HEK293 (cell line): ENCODE results near the gene ISY1.

Experiments
- CTCF ChIA-PET: fragments of 350-600 bp; formaldehyde crosslinking; extraction: SDS; loops from one replicate; lab custom pipeline; 2021; ENCODE audit warnings: antibody characterized with exemption; lab: Yijun Ruan, JAX
- POLR2A ChIA-PET: fragments of 300-600 bp; formaldehyde crosslinking; extraction: SDS; loops from one replicate; lab custom pipeline; 2020; ENCODE audit warnings: antibody characterized with exemption, inconsistent platforms; lab: Yijun Ruan, JAX
- H3K27ac ChIP-seq: fragments of 200-500 bp; sonication (Bioruptor generic); 2 replicates; pipeline ENCODE4 v1.5.1; 2014; ENCODE audit warnings: low read depth, low read length, control low read depth, inconsistent platforms; ENCODE audit errors: extremely low read depth
- H3K36me3 ChIP-seq, 2 experiments: fragments of 200-500 bp in 1 of 2; sonication (Bioruptor generic) in 1 of 2; 1 replicate in 1 of 2; 2 replicates in 1 of 2; pipeline ENCODE4 v1.5.1; 2014 to 2017; ENCODE audit warnings: inconsistent platforms in 2 of 2, low read length in 2 of 2; ENCODE audit not compliant: control insufficient read depth in 2 of 2, insufficient read depth in 1 of 2
- H3K4me1 ChIP-seq: fragments of 200-500 bp; sonication (Bioruptor generic); 2 replicates; pipeline ENCODE4 v1.5.1; 2014; ENCODE audit warnings: mild to moderate bottlenecking, low read length, inconsistent platforms; ENCODE audit not compliant: control insufficient read depth, insufficient read depth
- H3K4me3 ChIP-seq: 2 replicates; pipeline ENCODE4 v1.5.1; 2011; ENCODE audit warnings: low read depth, mild to moderate bottlenecking, control low read depth, low read length, moderate library complexity
- H3K9me3 ChIP-seq: fragments of 200-500 bp; sonication (Bioruptor generic); 2 replicates; pipeline ENCODE4 v1.5.1; 2014; ENCODE audit warnings: low read depth, low read length, inconsistent platforms; ENCODE audit not compliant: control insufficient read depth, insufficient read depth
- GLIS1 ChIP-seq: fragments of 450-650 bp; formaldehyde crosslinking; IDR thresholded peaks from 2 replicates; pipeline ENCODE4 v1.5.1; 2016; ENCODE audit warnings: missing biosample characterization, missing genetic modification characterization
- GLIS2 ChIP-seq: fragments of 450-650 bp; formaldehyde crosslinking; IDR thresholded peaks from 2 replicates; pipeline ENCODE4 v1.5.1; 2016; ENCODE audit warnings: missing biosample characterization, missing genetic modification characterization
- KLF1 ChIP-seq: fragments of 450-650 bp; formaldehyde crosslinking; IDR thresholded peaks from 2 replicates; pipeline ENCODE4 v1.5.1; 2016; ENCODE audit warnings: missing biosample characterization, missing genetic modification characterization
- PRDM1 ChIP-seq: fragments of 450-650 bp; formaldehyde crosslinking; IDR thresholded peaks from 2 replicates; pipeline ENCODE4; 2016; ENCODE audit warnings: missing biosample characterization, missing genetic modification characterization
- SP3 ChIP-seq: fragments of 450-650 bp; formaldehyde crosslinking; IDR thresholded peaks from 2 replicates; pipeline ENCODE4 v1.5.1; 2016; ENCODE audit warnings: missing biosample characterization, missing genetic modification characterization
- ZBTB48 ChIP-seq: fragments of 450-650 bp; formaldehyde crosslinking; IDR thresholded peaks from 2 replicates; pipeline ENCODE4 v1.5.1; 2016; ENCODE audit warnings: missing biosample characterization, missing genetic modification characterization
- ZNF10 ChIP-seq: fragments of 450-650 bp; formaldehyde crosslinking; IDR thresholded peaks from 2 replicates; pipeline ENCODE4 v1.5.1; 2017; ENCODE audit warnings: missing biosample characterization, missing genetic modification characterization
- ZNF121 ChIP-seq: fragments of 450-650 bp; formaldehyde crosslinking; IDR thresholded peaks from 2 replicates; pipeline ENCODE4 v1.5.1; 2016; ENCODE audit warnings: missing biosample characterization, missing genetic modification characterization
- ZNF138 ChIP-seq: fragments of 450-650 bp; formaldehyde crosslinking; IDR thresholded peaks from 2 replicates; pipeline ENCODE4 v1.5.1; 2016; ENCODE audit warnings: missing biosample characterization, missing genetic modification characterization, borderline replicate concordance
- ZNF157 ChIP-seq: fragments of 450-650 bp; formaldehyde crosslinking; IDR thresholded peaks from 2 replicates; pipeline ENCODE4 v1.5.1; 2016; ENCODE audit warnings: missing biosample characterization, missing genetic modification characterization
- ZNF174 ChIP-seq: fragments of 450-650 bp; formaldehyde crosslinking; IDR thresholded peaks from 2 replicates; pipeline ENCODE4 v1.5.0; 2017; ENCODE audit warnings: missing biosample characterization, mild to moderate bottlenecking, missing genetic modification characterization
- ZNF214 ChIP-seq: fragments of 450-650 bp; formaldehyde crosslinking; IDR thresholded peaks from 2 replicates; pipeline ENCODE4 v1.5.1; 2017; ENCODE audit warnings: missing biosample characterization, mild to moderate bottlenecking, missing genetic modification characterization, borderline replicate concordance
- ZNF223 ChIP-seq: fragments of 450-650 bp; formaldehyde crosslinking; IDR thresholded peaks from 2 replicates; pipeline ENCODE4 v1.5.1; 2016; ENCODE audit warnings: missing biosample characterization, missing genetic modification characterization
- ZNF335 ChIP-seq: fragments of 450-650 bp; formaldehyde crosslinking; conservative IDR thresholded peaks from 2 replicates; pipeline ENCODE4 v1.5.1; 2016; ENCODE audit warnings: missing biosample characterization, missing genetic modification characterization
- ZNF37A ChIP-seq: fragments of 450-650 bp; IDR thresholded peaks from 2 replicates; pipeline ENCODE4 v1.5.1; 2018; ENCODE audit warnings: missing biosample characterization, missing genetic modification characterization
- ZNF510 ChIP-seq: fragments of 450-650 bp; formaldehyde crosslinking; IDR thresholded peaks from 2 replicates; pipeline ENCODE4 v1.5.1; 2018; ENCODE audit warnings: mild to moderate bottlenecking, missing genetic modification characterization, missing biosample characterization; ENCODE audit not compliant: insufficient replicate concordance
- ZNF629 ChIP-seq: fragments of 450-650 bp; formaldehyde crosslinking; IDR thresholded peaks from 2 replicates; pipeline ENCODE4 v1.5.1; 2017; ENCODE audit warnings: missing biosample characterization, missing genetic modification characterization
- ZSCAN23 ChIP-seq: fragments of 450-650 bp; formaldehyde crosslinking; IDR thresholded peaks from 2 replicates; pipeline ENCODE4 v1.5.1; 2016; ENCODE audit warnings: missing biosample characterization, missing genetic modification characterization
- TF ChIP-seq, protein P1 (sequence below): IDR thresholded peaks from 2 replicates; pipeline ENCODE4 v1.6.1; 2011; ENCODE audit warnings: mild to moderate bottlenecking, low read depth, low read length, borderline replicate concordance
- TF ChIP-seq, protein P2 (sequence below): fragments of 450-650 bp; formaldehyde crosslinking; IDR thresholded peaks from 2 replicates; pipeline ENCODE4 v1.5.1; 2017; ENCODE audit warnings: missing biosample characterization, missing genetic modification characterization
- TF ChIP-seq, protein P3 (sequence below): fragments of 450-650 bp; formaldehyde crosslinking; IDR thresholded peaks from 2 replicates; pipeline ENCODE4 v1.5.1; 2017; ENCODE audit warnings: missing biosample characterization, missing genetic modification characterization
- TF ChIP-seq, protein P4 (sequence below): fragments of 450-650 bp; formaldehyde crosslinking; IDR thresholded peaks from 2 replicates; pipeline ENCODE4 v1.5.1; 2016; ENCODE audit warnings: missing biosample characterization, missing genetic modification characterization, borderline replicate concordance

The ISY1 gene

DNA sequence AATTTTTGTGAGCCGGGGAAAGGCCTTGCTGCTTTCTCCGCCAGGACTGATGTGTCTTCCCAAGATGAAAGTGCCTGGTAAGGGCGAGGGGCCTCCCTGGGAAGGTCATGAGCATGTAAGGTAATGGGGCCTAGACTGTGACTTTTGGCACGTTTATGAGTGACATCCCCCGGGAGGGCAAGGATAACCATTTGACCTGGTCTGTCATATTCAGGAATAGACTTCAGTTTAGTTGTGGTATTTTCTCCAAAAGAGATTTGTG, 23.5 kb upstream of the ISY1 start:
- no peak for TF ChIP-seq ZNF37A (tag by site-specific recombination)
- no peak for TF ChIP-seq ZNF223 (tag by site-specific recombination)
- TF ChIP-seq KLF1 (tag by site-specific recombination) = no peak
- no peak for TF ChIP-seq GLIS2
- no peak for TF ChIP-seq ZNF335 (tag by site-specific recombination)
- TF ChIP-seq SP3 = no peak
- TF ChIP-seq ZNF214 (tag by site-specific recombination) = no peak
- no peak for TF ChIP-seq ZNF157
- TF ChIP-seq GLIS1 = no peak
- TF ChIP-seq ZNF10 (tag by site-specific recombination) = no peak
- TF ChIP-seq ZNF510 (tag by site-specific recombination) = no peak
- peak; percentile 67; the same call in 1 of the 2 replicates for TF ChIP-seq ZBTB48
- TF ChIP-seq, protein P1, sequence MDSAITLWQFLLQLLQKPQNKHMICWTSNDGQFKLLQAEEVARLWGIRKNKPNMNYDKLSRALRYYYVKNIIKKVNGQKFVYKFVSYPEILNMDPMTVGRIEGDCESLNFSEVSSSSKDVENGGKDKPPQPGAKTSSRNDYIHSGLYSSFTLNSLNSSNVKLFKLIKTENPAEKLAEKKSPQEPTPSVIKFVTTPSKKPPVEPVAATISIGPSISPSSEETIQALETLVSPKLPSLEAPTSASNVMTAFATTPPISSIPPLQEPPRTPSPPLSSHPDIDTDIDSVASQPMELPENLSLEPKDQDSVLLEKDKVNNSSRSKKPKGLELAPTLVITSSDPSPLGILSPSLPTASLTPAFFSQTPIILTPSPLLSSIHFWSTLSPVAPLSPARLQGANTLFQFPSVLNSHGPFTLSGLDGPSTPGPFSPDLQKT = no peak
- TF ChIP-seq ZNF138 = no peak
- peak; percentile 85 for TF ChIP-seq PRDM1 (tag by site-specific recombination)
- TF ChIP-seq, protein P2, sequence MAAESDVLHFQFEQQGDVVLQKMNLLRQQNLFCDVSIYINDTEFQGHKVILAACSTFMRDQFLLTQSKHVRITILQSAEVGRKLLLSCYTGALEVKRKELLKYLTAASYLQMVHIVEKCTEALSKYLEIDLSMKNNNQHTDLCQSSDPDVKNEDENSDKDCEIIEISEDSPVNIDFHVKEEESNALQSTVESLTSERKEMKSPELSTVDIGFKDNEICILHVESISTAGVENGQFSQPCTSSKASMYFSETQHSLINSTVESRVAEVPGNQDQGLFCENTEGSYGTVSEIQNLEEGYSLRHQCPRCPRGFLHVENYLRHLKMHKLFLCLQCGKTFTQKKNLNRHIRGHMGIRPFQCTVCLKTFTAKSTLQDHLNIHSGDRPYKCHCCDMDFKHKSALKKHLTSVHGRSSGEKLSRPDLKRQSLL (tag by site-specific recombination) = no peak
- ChIA-PET POLR2A (interaction anchor here (0.6 to 1.0 kb wide), 3 partner anchors 11 to 23 kb away, joined by 3 to 4 read pairs (median 3); no protein-coding TSS in a partner anchor), CTCF (interaction anchor here (3.1 kb wide), 1 partner anchor 62 kb away, joined by 18 read pairs; no protein-coding TSS in a partner anchor)
- H3K27ac ChIP-seq = peak overlapping the region; percentile 90
- H3K4me1 ChIP-seq = peaks cover 7% of the 10 kb centered on the region; the same call in 1 of the 2 replicates
- H3K36me3 ChIP-seq = peaks cover 3 to 12% of the 10 kb centered on the region in 2 experiments; a peak in 2 of 3 replicates
- peak overlapping the region; percentile 99 for H3K4me3 ChIP-seq
- H3K9me3 ChIP-seq = no peaks in the 10 kb centered on the region

DNA sequence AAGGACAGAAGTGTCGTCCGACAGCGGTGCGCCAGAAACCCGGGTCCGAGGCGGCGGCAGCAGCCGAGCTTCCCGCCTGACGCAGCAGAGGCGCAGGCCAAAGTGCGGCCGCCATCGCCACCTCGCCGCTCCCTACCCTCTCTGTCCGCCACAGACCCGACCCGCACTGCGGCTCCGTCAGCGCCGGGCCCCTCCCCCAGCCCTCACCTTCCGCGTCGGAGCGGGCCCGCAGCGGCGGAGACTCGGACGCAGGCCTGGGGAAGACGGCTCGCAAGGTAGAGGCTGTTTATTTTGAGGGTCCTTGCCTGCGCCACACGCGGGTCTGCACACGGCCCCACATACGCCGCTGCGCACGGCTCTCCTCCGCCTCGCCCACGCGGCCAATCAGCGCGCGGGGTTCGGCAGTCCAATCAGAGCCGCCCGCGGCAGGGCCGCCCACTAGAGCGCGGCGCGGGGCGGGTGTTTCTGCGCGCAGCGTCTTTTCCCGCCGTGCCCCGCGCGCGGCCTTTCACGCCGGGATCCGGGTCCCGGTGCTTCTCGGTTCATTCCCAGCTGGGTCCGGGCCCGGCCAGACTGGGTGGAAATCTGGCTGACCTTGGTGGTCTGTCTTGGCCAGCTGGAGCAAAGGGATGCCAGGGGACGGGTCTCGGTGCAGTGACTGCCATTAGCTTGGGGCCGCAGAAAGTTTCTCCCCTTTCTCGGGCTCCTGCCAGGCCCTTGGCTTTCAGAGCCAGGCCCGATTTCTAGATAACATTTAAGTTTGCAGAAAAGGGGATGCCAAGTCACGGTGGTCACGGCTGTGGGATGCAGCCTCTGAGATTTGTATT, 22.9 kb upstream of the ISY1 start, which contains the start of gene CNBP:
CNBP (minus strand) TSS at position 328 of the 827 bp plus-strand sequence. CDS start 12,139 bp downstream, outside the sequence.
- POLR2A ChIA-PET = interaction anchor here (0.6 to 1.1 kb wide), 5 partner anchors 12 to 40 kb away, joined by 3 to 4 read pairs (median 3); no protein-coding TSS in a partner anchor
- CTCF ChIA-PET = interaction anchor here (1.0 to 3.1 kb wide), 2 partner anchors 62 to 131 kb away, joined by 3 to 18 read pairs; no protein-coding TSS in a partner anchor
- Histone ChIP-seq H3K4me1 (peaks cover 7% of the 10 kb centered on the region; the same call in 1 of the 2 replicates), H3K4me3 (peak within 1 kb of the TSS; percentile 99), H3K36me3 (peaks cover 8 to 17% of the 10 kb centered on the region in 2 experiments; a peak in 2 of 3 replicates), H3K9me3 (no peaks in the 10 kb centered on the region), H3K27ac (peak within 1 kb of the TSS; percentile 90)
- TF ChIP-seq, protein P1 = no peak
- TF ChIP-seq ZSCAN23 (tag by site-specific recombination) (no peak), ZNF629 (tag by site-specific recombination) (0 out of 2 replicates have a peak, but pooled peaks have one; percentile 32), ZNF121 (tag by site-specific recombination) (no peak; the same call in 1 of the 2 replicates), ZNF157 (no peak), ZNF174 (tag by site-specific recombination) (no peak)
- TF ChIP-seq, protein P3, sequence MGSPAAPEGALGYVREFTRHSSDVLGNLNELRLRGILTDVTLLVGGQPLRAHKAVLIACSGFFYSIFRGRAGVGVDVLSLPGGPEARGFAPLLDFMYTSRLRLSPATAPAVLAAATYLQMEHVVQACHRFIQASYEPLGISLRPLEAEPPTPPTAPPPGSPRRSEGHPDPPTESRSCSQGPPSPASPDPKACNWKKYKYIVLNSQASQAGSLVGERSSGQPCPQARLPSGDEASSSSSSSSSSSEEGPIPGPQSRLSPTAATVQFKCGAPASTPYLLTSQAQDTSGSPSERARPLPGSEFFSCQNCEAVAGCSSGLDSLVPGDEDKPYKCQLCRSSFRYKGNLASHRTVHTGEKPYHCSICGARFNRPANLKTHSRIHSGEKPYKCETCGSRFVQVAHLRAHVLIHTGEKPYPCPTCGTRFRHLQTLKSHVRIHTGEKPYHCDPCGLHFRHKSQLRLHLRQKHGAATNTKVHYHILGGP (tag by site-specific recombination) = no peak
- TF ChIP-seq, protein P4, sequence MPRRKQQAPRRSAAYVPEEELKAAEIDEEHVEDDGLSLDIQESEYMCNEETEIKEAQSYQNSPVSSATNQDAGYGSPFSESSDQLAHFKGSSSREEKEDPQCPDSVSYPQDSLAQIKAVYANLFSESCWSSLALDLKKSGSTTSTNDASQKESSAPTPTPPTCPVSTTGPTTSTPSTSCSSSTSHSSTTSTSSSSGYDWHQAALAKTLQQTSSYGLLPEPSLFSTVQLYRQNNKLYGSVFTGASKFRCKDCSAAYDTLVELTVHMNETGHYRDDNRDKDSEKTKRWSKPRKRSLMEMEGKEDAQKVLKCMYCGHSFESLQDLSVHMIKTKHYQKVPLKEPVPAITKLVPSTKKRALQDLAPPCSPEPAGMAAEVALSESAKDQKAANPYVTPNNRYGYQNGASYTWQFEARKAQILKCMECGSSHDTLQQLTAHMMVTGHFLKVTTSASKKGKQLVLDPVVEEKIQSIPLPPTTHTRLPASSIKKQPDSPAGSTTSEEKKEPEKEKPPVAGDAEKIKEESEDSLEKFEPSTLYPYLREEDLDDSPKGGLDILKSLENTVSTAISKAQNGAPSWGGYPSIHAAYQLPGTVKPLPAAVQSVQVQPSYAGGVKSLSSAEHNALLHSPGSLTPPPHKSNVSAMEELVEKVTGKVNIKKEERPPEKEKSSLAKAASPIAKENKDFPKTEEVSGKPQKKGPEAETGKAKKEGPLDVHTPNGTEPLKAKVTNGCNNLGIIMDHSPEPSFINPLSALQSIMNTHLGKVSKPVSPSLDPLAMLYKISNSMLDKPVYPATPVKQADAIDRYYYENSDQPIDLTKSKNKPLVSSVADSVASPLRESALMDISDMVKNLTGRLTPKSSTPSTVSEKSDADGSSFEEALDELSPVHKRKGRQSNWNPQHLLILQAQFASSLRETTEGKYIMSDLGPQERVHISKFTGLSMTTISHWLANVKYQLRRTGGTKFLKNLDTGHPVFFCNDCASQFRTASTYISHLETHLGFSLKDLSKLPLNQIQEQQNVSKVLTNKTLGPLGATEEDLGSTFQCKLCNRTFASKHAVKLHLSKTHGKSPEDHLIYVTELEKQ = no peak
